ENCODE data around the gene SETD3. TPM values are rescaled to one million over a fixed set of nuclear protein-coding genes. Genes with fewer than 3 reads are reported as not detected.
A peak's percentile ranks its signal among the peaks of the same experiment; 100 is the strongest.

Gene SETD3
- total RNA-seq, 8 experiments from 2014 or later = 30.6 to 66.2 (median 42.9) TPM

DNA sequence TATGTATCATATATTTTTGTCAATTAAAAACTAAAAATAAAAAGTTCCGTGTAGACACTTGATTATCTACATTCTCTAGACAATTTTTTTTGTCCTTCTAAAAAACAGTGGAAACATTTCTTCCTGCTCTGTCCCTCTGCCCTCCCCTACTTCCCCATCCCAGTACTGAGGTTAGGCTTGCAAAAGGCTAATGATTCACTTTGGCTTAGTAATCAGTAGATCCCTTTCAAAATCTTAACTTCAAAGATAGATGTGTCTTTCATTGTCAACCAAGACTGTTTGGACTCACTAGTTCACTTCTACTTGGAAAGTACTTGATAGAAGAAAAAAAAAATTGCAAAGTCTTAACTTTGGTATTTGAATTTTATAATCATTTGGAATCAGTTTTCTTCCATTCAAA lies 3.8 kb downstream of the SETD3 start:
- Histone ChIP-seq H3K4me1 (replicated peaks in 1 of 2) (peaks cover 11 to 15% of the 10 kb centered on the region in 2 donors), H3K27ac (no peak overlapping the region), H3K4me3 (no peak overlapping the region)
- in situ Hi-C loops (cut with MboI; ENCODE audit: low pct_unique_long_range_greater_than_20kb in 2 of 9, low sequenced_read_pairs in 9 of 9, unreplicated experiment in 9 of 9) = no loop called here
- 29 to 100% (median 59%) methylated on average over 1 of the region's 1 CpG for WGBS, 10 experiments
- no peak for ATAC-seq (replicated peaks in 6 of 8)

DNA sequence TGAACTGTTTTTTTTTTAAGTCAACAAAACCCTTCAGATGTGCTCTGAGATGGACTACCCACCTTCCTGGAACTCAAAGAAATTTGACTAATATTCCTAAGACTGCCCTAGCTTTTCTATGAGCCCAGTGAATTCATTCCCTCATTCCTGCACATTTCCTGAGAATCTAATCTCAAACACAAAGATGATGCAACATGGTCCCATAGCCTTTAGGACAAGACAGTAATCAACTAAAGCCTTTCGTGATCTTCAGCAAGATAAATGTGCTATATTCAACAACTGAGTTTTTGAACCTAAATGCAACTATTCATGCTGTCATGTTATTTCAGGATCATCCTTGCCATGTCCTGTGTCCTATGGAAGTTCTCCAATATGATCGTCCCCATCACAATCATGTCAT lies 5.0 kb downstream of the SETD3 start:
- ATAC-seq (replicated peaks in 6 of 8) = no peak

DNA sequence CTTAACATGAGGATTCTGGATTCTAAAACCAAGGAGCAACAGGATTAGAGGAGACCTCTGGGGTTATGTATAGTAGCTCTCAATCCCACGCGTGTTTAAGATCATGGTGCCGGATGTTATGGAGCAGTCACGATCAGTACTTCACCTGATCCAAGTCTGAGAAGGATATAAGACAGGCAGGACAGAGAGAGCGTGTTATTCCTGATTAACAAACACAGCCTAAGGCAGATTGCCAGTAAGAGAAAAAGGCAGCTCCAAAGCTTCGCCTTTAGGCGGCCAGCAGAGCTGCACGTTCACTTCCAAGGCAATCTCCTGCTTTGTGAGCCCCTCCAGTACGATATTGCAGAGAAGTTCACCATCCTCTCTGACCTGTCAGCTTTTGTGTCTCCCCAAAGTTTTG lies 5.5 kb downstream of the SETD3 start:
- peak in 2 of 8 experiments; percentile 6 to 26 for ATAC-seq (replicated peaks in 6 of 8)
- in situ Hi-C loops (cut with MboI; ENCODE audit: low pct_unique_long_range_greater_than_20kb in 2 of 9, low sequenced_read_pairs in 9 of 9, unreplicated experiment in 9 of 9) = no loop called here
- 66 to 100% (median 84%) methylated on average over 2 to 9 of the region's 9 CpGs; no CpG with 5 or more reads in 1 of the 10 experiments for WGBS, 10 experiments
- Histone ChIP-seq H3K27ac (no peak overlapping the region), H3K4me3 (no peak overlapping the region), H3K4me1 (replicated peaks in 1 of 2) (peaks cover 11 to 15% of the 10 kb centered on the region in 2 donors)

More for the DNA sequence above, 5.0 kb downstream of the SETD3 start:
- in situ Hi-C loops (cut with MboI; ENCODE audit: low pct_unique_long_range_greater_than_20kb in 2 of 9, low sequenced_read_pairs in 9 of 9, unreplicated experiment in 9 of 9) = no loop called here
- 86 to 100% (median 92%) methylated on average over 1 to 2 of the region's 2 CpGs; no CpG with 5 or more reads in 3 of the 10 experiments for WGBS, 10 experiments
- Histone ChIP-seq H3K27ac (no peak overlapping the region), H3K4me1 (replicated peaks in 1 of 2) (peaks cover 11 to 15% of the 10 kb centered on the region in 2 donors), H3K4me3 (no peak overlapping the region)

DNA sequence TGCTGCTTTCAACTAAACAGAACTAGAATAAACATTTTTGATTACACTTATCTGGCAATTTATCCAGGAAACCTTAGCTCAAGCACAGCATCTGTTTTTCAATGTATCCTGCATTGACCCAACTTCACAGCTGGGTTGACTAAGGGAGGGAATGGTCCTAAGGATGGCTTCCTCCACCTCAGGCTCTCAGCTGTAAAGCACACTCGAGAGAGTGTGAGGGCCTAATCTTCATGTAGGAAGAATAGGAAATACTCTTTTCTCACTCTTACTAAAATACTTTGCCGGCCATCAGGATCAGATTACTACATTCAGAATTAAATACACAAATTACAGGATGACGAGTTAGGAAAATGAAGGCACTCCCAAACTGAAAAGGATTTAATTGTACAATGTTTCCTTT lies 7.2 kb downstream of the SETD3 start:
- WGBS, 10 experiments = 29 to 94% (median 81%) methylated on average over 2 to 3 of the region's 3 CpGs; no CpG with 5 or more reads in 2 of the 10 experiments
- no peak overlapping the region for H3K4me3 ChIP-seq
- H3K4me1 ChIP-seq (replicated peaks in 1 of 2) = peaks cover 5 to 8% of the 10 kb centered on the region in 2 donors
- peak in 1 of 8 experiments; percentile 57 for ATAC-seq (replicated peaks in 6 of 8)
- H3K27ac ChIP-seq = no peak overlapping the region
- in situ Hi-C loops (cut with MboI; ENCODE audit: low pct_unique_long_range_greater_than_20kb in 2 of 9, low sequenced_read_pairs in 9 of 9, unreplicated experiment in 9 of 9) = no loop called here

DNA sequence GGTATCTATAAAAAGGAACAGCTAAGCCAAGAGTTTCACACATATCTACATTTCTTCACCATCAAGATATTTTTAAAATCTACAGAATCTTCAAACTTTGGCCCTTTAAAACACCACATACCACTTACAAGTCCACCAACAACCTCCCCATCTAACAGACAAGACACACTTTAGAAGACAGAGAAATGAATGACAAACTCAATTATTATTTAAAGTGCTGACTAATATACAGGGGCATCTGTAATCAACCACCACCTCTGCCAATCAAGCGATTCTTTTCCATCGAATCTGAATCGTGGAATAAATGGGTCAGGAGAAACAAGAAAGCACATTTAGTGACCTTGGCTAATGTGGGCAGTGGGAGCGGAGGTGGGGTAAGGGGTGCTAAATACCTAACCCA lies 7.7 kb downstream of the SETD3 start:
- peaks cover 5 to 8% of the 10 kb centered on the region in 2 donors for H3K4me1 ChIP-seq (replicated peaks in 1 of 2)
- WGBS, 10 experiments = 41 to 100% (median 93%) methylated on average over 1 to 4 of the region's 4 CpGs; no CpG with 5 or more reads in 1 of the 10 experiments
- H3K27ac ChIP-seq = no peak overlapping the region
- no peak overlapping the region for H3K4me3 ChIP-seq
- in situ Hi-C loops (cut with MboI; ENCODE audit: low pct_unique_long_range_greater_than_20kb in 2 of 9, low sequenced_read_pairs in 9 of 9, unreplicated experiment in 9 of 9) = no loop called here
- no peak for ATAC-seq (replicated peaks in 6 of 8)

DNA sequence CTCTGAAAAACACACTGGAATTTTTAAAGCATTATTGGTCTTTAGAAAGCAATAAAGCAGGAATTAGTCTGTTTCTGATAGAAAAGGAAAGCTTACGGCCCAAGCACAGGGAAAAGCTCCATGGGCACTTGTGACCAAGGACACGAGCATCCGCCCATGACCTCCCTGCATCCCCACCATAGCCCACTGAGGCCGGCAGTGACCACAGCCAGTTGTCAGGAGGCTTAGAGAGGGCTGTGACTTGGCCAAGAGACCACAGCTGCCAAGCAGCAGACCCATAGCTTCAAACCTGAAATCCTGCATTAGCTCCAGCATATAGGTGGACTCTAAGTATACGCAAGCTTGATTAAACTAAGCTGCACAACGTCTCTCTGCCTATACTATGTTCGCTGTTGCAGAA lies 8.9 kb downstream of the SETD3 start:
- 90 to 100% (median 94%) methylated on average over 1 to 7 of the region's 7 CpGs; no CpG with 5 or more reads in 2 of the 10 experiments for WGBS, 10 experiments
- H3K4me3 ChIP-seq = no peak overlapping the region
- in situ Hi-C loops (cut with MboI; ENCODE audit: low pct_unique_long_range_greater_than_20kb in 2 of 9, low sequenced_read_pairs in 9 of 9, unreplicated experiment in 9 of 9) = no loop called here
- no peak overlapping the region for H3K27ac ChIP-seq
- peaks cover 5 to 8% of the 10 kb centered on the region in 2 donors for H3K4me1 ChIP-seq (replicated peaks in 1 of 2)
- ATAC-seq (replicated peaks in 6 of 8) = no peak

DNA sequence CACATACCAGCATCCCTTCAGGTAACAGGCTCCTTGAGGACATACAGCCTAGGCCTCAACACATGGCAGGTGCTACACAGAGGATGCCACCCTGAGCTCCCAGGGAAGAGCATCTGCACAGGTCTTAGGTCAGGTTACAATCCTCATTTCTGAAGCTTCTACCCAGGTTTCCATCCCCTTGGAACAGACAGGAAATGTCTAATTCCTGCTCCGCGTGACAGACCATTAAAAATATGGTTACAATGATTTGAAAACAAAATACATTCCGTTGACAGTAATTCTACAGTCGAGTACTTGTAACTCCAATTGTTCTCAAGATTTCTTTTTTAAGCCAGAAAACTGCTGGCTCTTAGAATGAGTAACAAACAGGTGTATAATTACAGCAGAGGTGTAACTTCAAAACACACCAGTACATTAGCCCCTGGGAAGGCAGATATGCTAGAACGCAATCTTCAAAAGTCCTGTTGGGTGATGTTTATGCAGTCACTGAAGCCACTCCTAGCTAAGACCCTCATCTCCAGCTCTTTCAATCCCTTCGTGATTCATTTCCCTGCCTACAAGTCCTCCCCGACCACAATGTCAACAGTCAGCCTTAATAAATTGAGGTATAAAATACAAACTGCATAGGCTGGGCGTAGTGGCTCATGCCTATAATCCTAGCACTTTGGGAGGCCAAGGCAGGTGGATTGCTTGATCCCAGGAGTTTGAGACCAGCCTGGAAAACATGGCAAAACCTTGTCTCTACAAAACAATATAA lies 11.6 kb downstream of the SETD3 start:
- ATAC-seq (replicated peaks in 6 of 8) = no peak
- Histone ChIP-seq H3K4me3 (no peak overlapping the region), H3K27ac (no peak overlapping the region), H3K4me1 (replicated peaks in 1 of 2) (no peaks in the 10 kb centered on the region)
- WGBS, 10 experiments = 49 to 100% (median 89%) methylated on average over 2 to 8 of the region's 8 CpGs
- in situ Hi-C loops (cut with MboI; ENCODE audit: low pct_unique_long_range_greater_than_20kb in 2 of 9, low sequenced_read_pairs in 9 of 9, unreplicated experiment in 9 of 9) = no loop called here

DNA sequence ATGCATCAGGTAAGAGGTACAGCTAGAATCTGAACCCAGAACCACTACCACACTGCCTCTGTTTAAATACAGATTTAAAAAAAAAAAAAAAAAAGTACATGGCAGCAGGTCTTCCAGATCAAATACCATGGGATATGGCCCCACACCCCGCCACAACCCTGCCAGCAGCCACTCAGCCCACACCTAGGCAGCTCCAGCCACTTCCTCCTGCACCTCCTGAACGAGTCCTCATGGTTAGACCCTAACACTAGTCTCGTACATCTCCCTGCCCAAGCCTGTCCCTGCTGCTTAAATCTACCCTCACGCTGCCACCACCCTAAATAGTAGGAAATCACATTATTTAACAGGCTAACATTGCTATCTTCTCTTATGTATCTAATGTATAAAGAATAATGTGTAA lies 12.6 kb downstream of the SETD3 start:
- ATAC-seq (replicated peaks in 6 of 8) = no peak
- Histone ChIP-seq H3K4me3 (no peak overlapping the region), H3K4me1 (replicated peaks in 1 of 2) (no peaks in the 10 kb centered on the region), H3K27ac (no peak overlapping the region)
- in situ Hi-C loops (cut with MboI; ENCODE audit: low pct_unique_long_range_greater_than_20kb in 2 of 9, low sequenced_read_pairs in 9 of 9, unreplicated experiment in 9 of 9) = no loop called here
- WGBS, 10 experiments = 83 to 100% (median 90%) methylated on average over 1 to 4 of the region's 4 CpGs; no CpG with 5 or more reads in 3 of the 10 experiments

DNA sequence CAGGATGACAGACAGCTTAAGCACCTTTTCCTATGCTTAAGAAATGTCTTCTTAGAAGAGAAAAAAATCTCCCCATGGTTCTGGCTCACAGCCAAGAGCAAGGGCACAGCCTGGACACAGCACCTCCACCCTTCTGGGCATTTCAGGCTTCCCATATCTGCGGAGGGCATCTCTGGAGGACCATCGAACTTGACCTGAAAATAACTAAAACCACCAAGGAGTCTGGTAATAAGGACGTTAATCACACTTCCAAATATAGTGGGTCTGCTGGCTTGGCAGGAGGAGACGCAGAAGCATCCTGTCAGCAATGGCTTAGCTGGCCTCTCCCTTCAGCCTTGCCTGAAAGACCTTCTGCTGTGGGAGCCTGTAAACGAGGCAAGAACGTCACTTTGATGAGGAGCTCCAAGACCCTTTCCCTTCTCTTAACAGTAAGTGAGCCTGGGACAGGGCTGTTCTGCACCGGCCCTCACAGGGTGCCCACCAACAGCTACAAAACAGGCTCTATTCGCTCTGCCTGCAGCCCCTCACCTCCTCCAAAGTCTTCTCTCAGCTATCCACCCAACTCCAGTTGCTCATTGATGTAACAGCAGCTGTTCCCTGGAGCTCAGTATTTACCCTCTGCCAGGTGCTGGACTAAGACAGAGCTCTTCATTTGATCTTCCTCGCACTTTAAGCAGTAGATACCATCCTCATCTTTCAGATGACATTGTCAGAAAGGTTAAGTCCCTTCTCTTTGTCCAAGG lies 13.2 kb downstream of the SETD3 start:
- H3K27ac ChIP-seq = no peak overlapping the region
- no peaks in the 10 kb centered on the region for H3K4me1 ChIP-seq (replicated peaks in 1 of 2)
- no peak overlapping the region for H3K4me3 ChIP-seq
- in situ Hi-C loops (cut with MboI; ENCODE audit: low pct_unique_long_range_greater_than_20kb in 2 of 9, low sequenced_read_pairs in 9 of 9, unreplicated experiment in 9 of 9) = no loop called here
- WGBS, 10 experiments = 65 to 100% (median 80%) methylated on average over 1 to 7 of the region's 9 CpGs; no CpG with 5 or more reads in 1 of the 10 experiments
- no peak for ATAC-seq (replicated peaks in 6 of 8)

DNA sequence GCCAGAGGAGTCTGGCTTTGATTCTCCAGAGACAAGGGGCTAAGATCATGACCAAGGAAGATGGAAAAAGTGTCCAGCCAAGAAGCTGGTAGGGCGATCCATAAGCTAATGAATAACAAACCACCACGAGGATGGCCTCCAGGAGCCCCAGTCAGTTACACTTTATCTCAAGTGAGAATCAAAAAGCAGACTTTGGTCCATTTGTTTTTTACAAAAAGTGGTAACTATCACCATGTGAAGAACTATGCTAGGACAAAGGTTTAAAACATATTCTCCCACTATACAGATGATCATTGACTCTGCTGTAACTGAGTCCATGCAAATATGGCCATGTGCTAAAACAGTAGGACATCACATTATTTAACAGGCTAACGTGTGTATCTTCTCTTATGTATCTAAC lies 13.9 kb downstream of the SETD3 start:
- in situ Hi-C loops (cut with MboI; ENCODE audit: low pct_unique_long_range_greater_than_20kb in 2 of 9, low sequenced_read_pairs in 9 of 9, unreplicated experiment in 9 of 9) = no loop called here
- no peaks in the 10 kb centered on the region for H3K4me1 ChIP-seq (replicated peaks in 1 of 2)
- ATAC-seq (replicated peaks in 6 of 8) = no peak
- H3K4me3 ChIP-seq = no peak overlapping the region
- no peak overlapping the region for H3K27ac ChIP-seq
- 74 to 100% (median 88%) methylated on average over 1 to 3 of the region's 3 CpGs; no CpG with 5 or more reads in 1 of the 10 experiments for WGBS, 10 experiments

DNA sequence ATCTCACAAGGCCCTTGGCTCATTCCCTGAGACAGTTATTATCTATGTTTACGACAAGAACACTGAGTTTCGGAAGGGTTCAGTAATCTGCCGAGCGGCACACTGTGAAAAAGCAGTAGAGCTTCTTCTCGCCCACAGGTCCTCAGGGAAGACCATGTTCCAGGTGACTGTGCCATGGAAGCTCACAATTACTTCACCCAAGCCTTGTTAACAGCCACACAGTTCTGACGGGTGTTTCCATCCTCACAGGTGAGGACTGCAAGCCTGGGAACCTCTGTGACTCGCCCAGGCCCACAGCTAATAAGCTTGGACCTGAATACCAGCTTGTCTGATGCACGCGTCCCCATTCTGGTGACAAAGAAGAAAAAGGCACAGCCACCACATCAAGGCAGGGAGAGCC lies 15.4 kb downstream of the SETD3 start:
- in situ Hi-C loops (cut with MboI; ENCODE audit: low pct_unique_long_range_greater_than_20kb in 2 of 9, low sequenced_read_pairs in 9 of 9, unreplicated experiment in 9 of 9) = no loop called here
- ATAC-seq (replicated peaks in 6 of 8) = no peak
- H3K4me3 ChIP-seq = no peak overlapping the region
- no peak overlapping the region for H3K27ac ChIP-seq
- no peaks in the 10 kb centered on the region for H3K4me1 ChIP-seq (replicated peaks in 1 of 2)
- WGBS, 10 experiments = 88 to 98% (median 92%) methylated on average over 4 to 8 of the region's 9 CpGs; no CpG with 5 or more reads in 2 of the 10 experiments

DNA sequence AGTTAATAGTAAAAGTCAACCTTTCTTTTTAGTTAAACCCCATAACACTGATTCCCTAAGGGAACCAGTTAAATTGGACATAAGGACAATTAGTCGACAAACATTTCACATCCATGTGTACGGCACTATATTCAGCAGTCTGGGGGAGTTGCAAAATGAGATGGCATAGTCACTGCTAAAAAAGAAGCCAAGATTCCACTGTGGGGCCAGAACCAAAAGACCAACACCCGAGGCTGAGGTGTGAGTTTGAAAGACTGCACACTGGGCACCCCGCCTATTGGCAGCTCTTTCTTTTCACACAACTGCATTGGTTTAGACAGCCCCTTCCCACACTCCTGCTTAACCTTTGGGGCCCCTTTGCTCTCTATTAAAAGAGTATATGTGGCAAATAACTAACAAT lies 16.7 kb downstream of the SETD3 start:
- ATAC-seq (replicated peaks in 6 of 8) = no peak
- Histone ChIP-seq H3K4me1 (replicated peaks in 1 of 2) (no peaks in the 10 kb centered on the region), H3K4me3 (no peak overlapping the region), H3K27ac (no peak overlapping the region)
- 40 to 100% (median 85%) methylated on average over 1 to 4 of the region's 4 CpGs; no CpG with 5 or more reads in 3 of the 10 experiments for WGBS, 10 experiments
- in situ Hi-C loops (cut with MboI; ENCODE audit: low pct_unique_long_range_greater_than_20kb in 2 of 9, low sequenced_read_pairs in 9 of 9, unreplicated experiment in 9 of 9) = no loop called here

DNA sequence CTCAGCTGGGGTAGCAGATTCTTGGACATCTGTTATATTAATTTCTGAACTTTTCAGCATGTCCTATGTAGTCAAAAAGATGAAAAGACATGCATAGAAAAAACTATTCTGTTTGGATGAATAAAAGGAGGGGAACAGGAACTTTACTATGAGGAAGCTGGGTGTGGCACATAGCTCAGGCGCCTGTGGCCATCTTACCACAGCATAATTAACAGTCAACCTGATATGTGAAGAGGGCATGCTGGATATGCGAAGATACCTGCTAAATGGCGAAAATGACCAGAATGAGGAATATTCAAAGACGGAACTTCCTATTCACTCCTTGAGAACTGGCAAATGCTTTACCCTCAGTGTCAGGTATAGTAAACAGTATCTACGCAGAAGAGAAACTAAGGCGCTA lies 18.4 kb downstream of the SETD3 start:
- in situ Hi-C loops (cut with MboI; ENCODE audit: low pct_unique_long_range_greater_than_20kb in 2 of 9, low sequenced_read_pairs in 9 of 9, unreplicated experiment in 9 of 9) = no loop called here
- Histone ChIP-seq H3K4me3 (no peak overlapping the region), H3K27ac (no peak overlapping the region), H3K4me1 (replicated peaks in 1 of 2) (no peaks in the 10 kb centered on the region)
- ATAC-seq (replicated peaks in 6 of 8) = peak in 3 of 8 experiments; percentile 69 to 85 (median 72)
- WGBS, 10 experiments = 27 to 80% (median 67%) methylated on average over 2 to 6 of the region's 6 CpGs
